Common myeloid progenitor, CD34-positive (primary cell): ENCODE data around the gene PPL.

Source experiments
- CTCF ChIA-PET: fragments of 350-600 bp; sonication (Branson Sonifier 250); formaldehyde crosslinking; loops from one replicate; lab custom pipeline; 2021; ENCODE audit warnings: antibody characterized with exemption; lab: Charles Lee
- POLR2A ChIA-PET: fragments of 350-600 bp; sonication (Branson Sonifier 250); formaldehyde crosslinking; loops from one replicate; lab custom pipeline; 2021; ENCODE audit warnings: antibody characterized with exemption; lab: Charles Lee
- DNase-seq, 3 donors: peaks; one replicate each; pipeline versions ENCODE4 v3.0.0 to v3.0.0-alpha.2; 2013
- H3K27ac ChIP-seq, 2 experiments: 1 replicate in 1 of 2; 2 replicates in 1 of 2; pipeline ENCODE4 v1.7.0; 2013; ENCODE audit warnings: inconsistent platforms in 2 of 2, low read length in 2 of 2, mild to moderate bottlenecking in 2 of 2, low read depth in 1 of 2, moderate library complexity in 1 of 2; ENCODE audit not compliant: severe bottlenecking in 2 of 2, insufficient read depth in 1 of 2, poor library complexity in 1 of 2
- H3K27me3 ChIP-seq, 5 experiments: replicated peaks in 2 of 5; 1 replicate in 3 of 5; 2 replicates in 2 of 5; pipeline versions ENCODE4 v1.6.1 to v1.7.0; 2013; ENCODE audit warnings: low read length in 4 of 5, mild to moderate bottlenecking in 2 of 5, moderate library complexity in 2 of 5, inconsistent platforms in 1 of 5; ENCODE audit not compliant: insufficient read depth in 5 of 5, control insufficient read depth in 4 of 5
- H3K36me3 ChIP-seq, 4 experiments: 1 replicate in 2 of 4; 2 replicates in 2 of 4; pipeline versions ENCODE4 v1.6.1 to v1.7.0; 2013; ENCODE audit warnings: low read length in 3 of 4, control low read depth in 1 of 4, mild to moderate bottlenecking in 1 of 4; ENCODE audit not compliant: control insufficient read depth in 4 of 4, insufficient read depth in 4 of 4
- H3K4me1 ChIP-seq, 4 experiments: 1 replicate in 3 of 4; 2 replicates in 1 of 4; pipeline versions ENCODE4 v1.6.1 to v1.7.1; 2013; ENCODE audit warnings: low read length in 3 of 4, mild to moderate bottlenecking in 3 of 4, control low read depth in 1 of 4, inconsistent platforms in 1 of 4, moderate library complexity in 1 of 4; ENCODE audit not compliant: control insufficient read depth in 4 of 4, insufficient read depth in 4 of 4; ENCODE audit errors: control extremely low read depth in 1 of 4
- H3K4me3 ChIP-seq, 7 experiments: 1 replicate in 4 of 7; 2 replicates in 3 of 7; pipeline versions ENCODE4 v1.5.1 to v1.7.0; 2013; ENCODE audit warnings: mild to moderate bottlenecking in 7 of 7, low read length in 6 of 7, moderate library complexity in 6 of 7, inconsistent platforms in 2 of 7, low read depth in 2 of 7, control low read depth in 1 of 7; ENCODE audit not compliant: insufficient read depth in 4 of 7, control insufficient read depth in 1 of 7; ENCODE audit errors: extremely low read depth in 1 of 7
- H3K9me3 ChIP-seq, 5 experiments: 1 replicate in 4 of 5; 2 replicates in 1 of 5; pipeline versions ENCODE4 v1.6.1 to v1.7.1; 2013; ENCODE audit warnings: low read length in 4 of 5, mild to moderate bottlenecking in 2 of 5, inconsistent platforms in 1 of 5, low read depth in 1 of 5, moderate library complexity in 1 of 5; ENCODE audit not compliant: control insufficient read depth in 4 of 5, insufficient read depth in 2 of 5; ENCODE audit errors: control extremely low read depth in 1 of 5
- WGBS: methylation state at CpG from one replicate; pipeline ENCODE4 v1.1.5; 2013; ENCODE audit not compliant: insufficient coverage; 5-methylcytosine and 5-hydroxymethylcytosine counted together

The PPL gene

DNA sequence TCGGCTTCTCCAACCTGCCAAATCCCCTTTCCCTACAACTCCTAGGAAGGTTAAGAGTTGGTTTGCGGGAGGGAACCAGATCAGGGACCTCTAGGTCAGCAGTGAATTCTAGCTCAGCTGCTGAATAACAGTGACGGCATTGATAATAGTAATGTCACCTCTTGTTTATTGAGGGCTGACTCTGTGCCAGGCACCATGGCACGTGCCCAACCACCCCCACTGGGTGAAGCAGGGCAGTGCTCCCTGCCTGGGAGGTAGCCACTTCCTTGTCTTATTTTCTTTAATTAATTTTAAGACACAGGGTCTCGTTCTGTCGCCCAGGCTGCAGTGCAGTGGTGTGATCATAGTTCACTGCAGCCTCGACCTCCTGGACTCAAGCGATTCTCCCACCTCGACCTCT lies 5.5 kb upstream of the PPL start:
- H3K27me3 ChIP-seq = peaks cover 0 to 26% (median 7%) of the 10 kb centered on the region in 5 experiments
- ChIA-PET POLR2A (no interaction called here), CTCF (interaction anchor here (1.0 to 1.2 kb wide), 2 partner anchors 9 to 11 kb away, joined by 4 to 5 read pairs; no protein-coding TSS in a partner anchor)
- 95% methylated on average over 8 of the region's 9 CpGs for WGBS
- no peak overlapping the region for H3K4me3 ChIP-seq
- DNase-seq = no peak
- H3K27ac ChIP-seq = no peak overlapping the region
- H3K36me3 ChIP-seq = no peaks in the 10 kb centered on the region
- H3K4me1 ChIP-seq = peaks cover 0 to 19% (median 14%) of the 10 kb centered on the region in 4 experiments
- no peaks in the 10 kb centered on the region for H3K9me3 ChIP-seq

DNA sequence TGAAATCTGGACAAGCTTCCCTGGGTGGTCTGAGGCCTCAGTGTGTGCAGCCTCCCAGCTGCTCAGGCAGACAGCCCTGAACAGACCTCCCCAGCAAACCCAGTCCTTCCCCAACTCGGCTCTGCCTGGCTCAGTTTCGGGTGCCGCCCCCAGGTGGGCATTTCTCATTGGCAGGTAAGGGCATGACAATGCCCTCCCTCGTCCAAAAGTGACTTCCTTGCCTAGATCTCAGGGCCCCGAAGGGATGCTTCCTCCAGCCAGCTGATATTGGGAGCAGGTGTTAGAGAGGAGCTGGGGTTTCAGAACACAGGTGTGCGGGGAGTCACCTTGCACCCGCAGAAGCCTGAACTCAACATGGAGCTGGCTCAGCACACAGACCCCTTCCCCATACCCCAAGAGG lies 3.8 kb upstream of the PPL start:
- Histone ChIP-seq H3K4me1 (peaks cover 0 to 34% (median 27%) of the 10 kb centered on the region in 4 experiments), H3K27me3 (peaks cover 0 to 42% (median 15%) of the 10 kb centered on the region in 5 experiments), H3K9me3 (no peaks in the 10 kb centered on the region), H3K36me3 (no peaks in the 10 kb centered on the region), H3K4me3 (no peak overlapping the region), H3K27ac (no peak overlapping the region)
- DNase-seq = no peak
- 68% methylated on average over 3 of the region's 7 CpGs for WGBS
- POLR2A ChIA-PET = no interaction called here
- CTCF ChIA-PET = no interaction called here

DNA sequence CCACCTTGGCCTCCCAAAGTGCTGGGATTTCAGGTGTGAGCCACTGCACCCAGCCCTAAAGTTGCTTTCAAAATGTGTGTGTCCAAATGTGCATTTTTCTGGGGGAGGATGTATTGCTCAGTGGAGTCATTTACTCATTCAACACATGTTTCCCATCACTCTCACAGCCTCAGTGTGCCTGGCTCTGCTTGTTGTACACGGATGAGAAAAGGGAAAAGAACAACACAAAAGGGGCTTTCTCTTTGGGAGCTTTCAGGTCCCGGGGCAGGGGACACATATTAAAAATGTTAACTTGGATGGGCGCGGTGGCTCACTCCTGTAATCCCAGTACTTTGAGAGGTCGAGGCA lies 1.7 kb upstream of the PPL start:
- Histone ChIP-seq H3K4me1 (peaks cover 0 to 21% (median 17%) of the 10 kb centered on the region in 4 experiments), H3K27ac (no peak overlapping the region), H3K9me3 (no peaks in the 10 kb centered on the region), H3K27me3 (peaks cover 0 to 61% (median 22%) of the 10 kb centered on the region in 5 experiments), H3K4me3 (no peak overlapping the region), H3K36me3 (no peaks in the 10 kb centered on the region)
- WGBS = 91% methylated on average over 5 of the region's 5 CpGs
- ChIA-PET POLR2A (no interaction called here), CTCF (no interaction called here)
- no peak for DNase-seq

DNA sequence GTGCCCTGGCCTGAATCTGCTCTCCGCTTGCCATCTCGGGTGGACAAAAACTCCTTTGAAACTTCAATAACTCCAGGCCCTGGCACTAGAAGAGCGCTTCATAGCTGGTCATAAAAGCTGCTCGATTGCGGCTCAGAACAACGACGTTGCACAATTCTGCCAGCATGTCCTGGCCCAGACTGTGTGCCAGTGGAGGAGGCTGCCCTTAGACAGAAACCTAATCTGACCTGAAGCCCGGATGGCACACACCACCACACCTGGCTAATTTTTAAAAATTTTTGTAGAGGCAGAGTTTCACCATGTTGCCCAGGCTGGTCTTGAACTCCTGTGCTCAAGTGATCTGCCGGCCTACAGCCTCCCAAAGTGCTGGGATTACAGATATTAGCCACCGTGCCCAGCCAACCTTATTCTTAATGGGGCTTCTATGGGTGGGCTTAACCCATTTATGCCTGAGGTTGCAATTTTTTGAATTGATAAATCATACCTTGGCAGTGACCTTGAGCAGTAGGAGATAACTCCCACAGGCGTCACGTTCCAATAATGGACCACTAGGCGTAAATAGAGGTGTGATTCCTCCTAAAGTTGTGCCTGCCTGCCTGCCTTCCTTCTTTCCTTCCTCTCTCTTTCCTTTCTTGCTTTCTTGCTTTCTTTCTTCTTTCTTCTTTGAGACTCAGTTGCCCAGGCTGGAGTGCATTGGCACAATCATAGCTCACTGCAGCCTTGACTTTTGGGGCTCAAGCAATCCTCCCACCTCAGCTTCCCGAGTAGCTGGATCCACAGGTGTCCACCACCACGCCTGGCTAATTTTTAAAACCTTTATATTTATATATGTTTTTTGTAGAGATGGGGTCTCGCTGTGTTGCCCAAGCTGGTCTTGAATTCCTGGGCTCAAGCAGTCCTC lies 1.1 kb upstream of the PPL start:
- Histone ChIP-seq H3K4me3 (no peak overlapping the region), H3K27me3 (peaks cover 0 to 63% (median 22%) of the 10 kb centered on the region in 5 experiments), H3K27ac (no peak overlapping the region), H3K9me3 (no peaks in the 10 kb centered on the region), H3K4me1 (peaks cover 0 to 16% (median 14%) of the 10 kb centered on the region in 4 experiments), H3K36me3 (no peaks in the 10 kb centered on the region)
- WGBS = 97% methylated on average over 13 of the region's 16 CpGs
- POLR2A ChIA-PET = no interaction called here
- CTCF ChIA-PET = no interaction called here
- DNase-seq = no peak

DNA sequence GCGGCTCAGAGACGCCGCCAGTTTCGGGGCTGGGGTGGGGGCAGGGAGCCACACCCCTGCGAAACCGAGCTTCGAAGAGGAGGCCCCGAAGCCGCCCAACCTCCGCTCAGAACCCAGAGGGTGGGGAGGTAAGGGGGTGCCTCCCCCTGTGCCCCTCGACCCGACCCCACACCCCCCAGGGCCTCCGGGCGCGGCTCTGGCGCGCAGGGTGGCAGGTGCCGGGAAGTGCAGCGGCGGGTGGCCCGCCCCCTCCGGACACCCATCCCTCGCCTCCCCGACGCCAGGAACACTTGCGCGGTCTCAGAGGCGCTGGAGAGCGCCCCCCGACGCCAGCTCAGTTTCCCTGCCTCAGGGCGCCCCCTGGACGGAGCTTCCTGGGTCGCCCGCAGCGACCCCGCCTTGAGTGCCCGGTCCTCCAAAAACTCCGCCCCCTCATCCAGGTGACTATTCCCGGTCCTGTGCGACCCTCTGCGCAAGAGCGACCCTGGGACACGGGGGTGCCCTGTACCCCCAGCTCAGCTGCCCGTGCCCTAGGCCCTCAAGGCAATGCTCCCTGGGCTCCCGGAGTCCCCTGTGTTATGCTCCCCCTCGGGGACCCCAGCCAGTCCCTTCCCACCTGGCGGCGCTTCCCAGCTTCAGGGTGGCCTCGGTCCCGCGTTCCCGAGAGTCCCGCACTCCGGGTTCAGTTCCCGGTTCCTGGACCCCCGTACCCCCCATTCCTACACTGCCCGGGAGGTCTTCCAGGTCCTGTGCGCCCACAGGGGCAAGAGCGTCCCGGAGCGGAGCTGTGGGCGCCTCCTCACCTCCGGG lies 562 bp downstream of the PPL start:
- ChIA-PET CTCF (interaction anchor here (0.9 to 1.2 kb wide), 4 partner anchors 10 to 28 kb away, joined by 3 to 4 read pairs (median 3); no protein-coding TSS in a partner anchor), POLR2A (no interaction called here)
- under 1% methylated on average over 36 of the region's 64 CpGs for WGBS
- peak in 2 of 3 donors; percentile 26 to 50 for DNase-seq
- H3K27me3 ChIP-seq = peaks cover 0 to 63% (median 22%) of the 10 kb centered on the region in 5 experiments
- no peak overlapping the region for H3K27ac ChIP-seq
- no peaks in the 10 kb centered on the region for H3K9me3 ChIP-seq
- no peaks in the 10 kb centered on the region for H3K36me3 ChIP-seq
- peaks cover 0 to 16% (median 14%) of the 10 kb centered on the region in 4 experiments for H3K4me1 ChIP-seq
- peak overlapping the region; percentile 27 to 69 (median 53) for H3K4me3 ChIP-seq

DNA sequence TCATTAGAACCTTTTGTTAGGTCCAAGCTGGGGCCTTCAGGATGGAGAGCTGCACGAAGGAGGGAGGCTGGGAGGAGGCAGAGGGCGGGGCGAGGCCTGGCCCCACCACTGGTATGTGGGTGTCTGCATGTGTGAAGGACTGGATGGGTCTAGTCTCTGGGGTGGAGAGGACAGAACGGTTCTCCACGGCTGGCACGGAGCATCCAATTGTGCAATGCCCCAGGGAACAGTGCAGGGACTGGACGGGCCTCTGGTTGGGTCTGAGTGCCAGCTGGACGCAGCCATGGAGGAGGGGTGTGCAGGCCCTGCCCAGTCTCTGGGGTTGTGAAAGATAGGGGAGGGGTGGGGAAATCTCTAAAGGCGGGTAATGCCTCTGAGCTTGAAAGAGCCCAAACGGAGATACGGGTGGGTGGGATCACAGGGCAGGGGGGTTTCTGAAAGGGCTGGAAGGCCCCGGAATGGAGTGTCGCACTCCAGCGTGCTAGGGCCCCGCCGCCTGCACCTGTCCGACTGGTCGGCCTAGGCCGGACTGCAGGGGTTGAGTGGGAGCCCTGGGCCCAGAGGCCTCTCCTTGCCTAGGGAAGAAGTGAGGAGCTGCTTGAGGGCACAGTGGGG lies 1.6 kb downstream of the PPL start:
- Histone ChIP-seq H3K9me3 (no peaks in the 10 kb centered on the region), H3K27me3 (peaks cover 0 to 59% (median 22%) of the 10 kb centered on the region in 5 experiments), H3K36me3 (no peaks in the 10 kb centered on the region), H3K4me3 (peak overlapping the region in 1 of 7 experiments; percentile 39), H3K27ac (no peak overlapping the region), H3K4me1 (peaks cover 0 to 16% (median 14%) of the 10 kb centered on the region in 4 experiments)
- ChIA-PET POLR2A (no interaction called here), CTCF (interaction anchor here (0.9 to 1.2 kb wide), 3 partner anchors 11 to 29 kb away, joined by 3 read pairs; no protein-coding TSS in a partner anchor)
- WGBS = 94% methylated on average over 14 of the region's 19 CpGs
- no peak for DNase-seq
